Measurements from ENCODE around the gene MAP1LC3A. TPM values are rescaled to one million over a fixed set of nuclear protein-coding genes. Genes with fewer than 3 reads are reported as not detected.

Gene MAP1LC3A
- total RNA-seq, 2 experiments from 2014 or later, result 0.92 to 1.0 TPM

DNA sequence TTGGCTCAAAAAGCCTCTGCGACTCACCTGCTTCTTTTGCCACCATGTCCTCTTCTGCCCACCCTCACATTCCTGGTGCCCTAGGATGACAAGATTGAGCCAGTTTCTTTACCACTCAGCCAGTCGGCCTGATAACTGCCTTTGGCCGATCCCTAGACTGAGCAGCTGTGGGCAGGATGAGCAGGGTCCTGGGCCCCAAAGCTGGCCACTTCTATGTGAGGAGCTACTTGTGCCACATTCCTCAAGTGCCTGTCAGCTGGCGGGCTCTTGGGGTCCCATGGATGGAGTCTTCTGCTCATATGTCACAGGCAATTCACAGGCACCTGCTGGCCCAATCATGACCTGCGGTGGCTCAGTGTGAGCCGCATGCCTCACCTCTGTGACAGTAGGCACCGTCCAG is 25.8 kb upstream of the MAP1LC3A start:
- intact Hi-C loops (cut with micrococcal nuclease), result no loop called here
- no peak for ATAC-seq
- DNase-seq, result no peak
- H3K27me3 Mint-ChIP-seq, result no peaks in the 10 kb centered on the region
- no peaks in the 10 kb centered on the region for H3K9me3 Mint-ChIP-seq
- peaks cover 2% of the 10 kb centered on the region for H3K4me1 Mint-ChIP-seq (ENCODE audit: low read depth)
- CTCF ChIA-PET, result interaction anchor here (0.9 to 4.3 kb wide), 2 partner anchors 10 to 220 kb away, joined by 4 to 25 read pairs; no protein-coding TSS in a partner anchor
- no peak overlapping the region for H3K27ac Mint-ChIP-seq
- H3K4me3 Mint-ChIP-seq, result no peak overlapping the region
- TF ChIP-seq, protein P1, sequence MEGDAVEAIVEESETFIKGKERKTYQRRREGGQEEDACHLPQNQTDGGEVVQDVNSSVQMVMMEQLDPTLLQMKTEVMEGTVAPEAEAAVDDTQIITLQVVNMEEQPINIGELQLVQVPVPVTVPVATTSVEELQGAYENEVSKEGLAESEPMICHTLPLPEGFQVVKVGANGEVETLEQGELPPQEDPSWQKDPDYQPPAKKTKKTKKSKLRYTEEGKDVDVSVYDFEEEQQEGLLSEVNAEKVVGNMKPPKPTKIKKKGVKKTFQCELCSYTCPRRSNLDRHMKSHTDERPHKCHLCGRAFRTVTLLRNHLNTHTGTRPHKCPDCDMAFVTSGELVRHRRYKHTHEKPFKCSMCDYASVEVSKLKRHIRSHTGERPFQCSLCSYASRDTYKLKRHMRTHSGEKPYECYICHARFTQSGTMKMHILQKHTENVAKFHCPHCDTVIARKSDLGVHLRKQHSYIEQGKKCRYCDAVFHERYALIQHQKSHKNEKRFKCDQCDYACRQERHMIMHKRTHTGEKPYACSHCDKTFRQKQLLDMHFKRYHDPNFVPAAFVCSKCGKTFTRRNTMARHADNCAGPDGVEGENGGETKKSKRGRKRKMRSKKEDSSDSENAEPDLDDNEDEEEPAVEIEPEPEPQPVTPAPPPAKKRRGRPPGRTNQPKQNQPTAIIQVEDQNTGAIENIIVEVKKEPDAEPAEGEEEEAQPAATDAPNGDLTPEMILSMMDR (IDR thresholded peaks at IDR 0.05), result no peak
- peaks cover 15% of the 10 kb centered on the region for H3K36me3 Mint-ChIP-seq (ENCODE audit: low read depth)
- POLR2A ChIA-PET, result no interaction called here

DNA sequence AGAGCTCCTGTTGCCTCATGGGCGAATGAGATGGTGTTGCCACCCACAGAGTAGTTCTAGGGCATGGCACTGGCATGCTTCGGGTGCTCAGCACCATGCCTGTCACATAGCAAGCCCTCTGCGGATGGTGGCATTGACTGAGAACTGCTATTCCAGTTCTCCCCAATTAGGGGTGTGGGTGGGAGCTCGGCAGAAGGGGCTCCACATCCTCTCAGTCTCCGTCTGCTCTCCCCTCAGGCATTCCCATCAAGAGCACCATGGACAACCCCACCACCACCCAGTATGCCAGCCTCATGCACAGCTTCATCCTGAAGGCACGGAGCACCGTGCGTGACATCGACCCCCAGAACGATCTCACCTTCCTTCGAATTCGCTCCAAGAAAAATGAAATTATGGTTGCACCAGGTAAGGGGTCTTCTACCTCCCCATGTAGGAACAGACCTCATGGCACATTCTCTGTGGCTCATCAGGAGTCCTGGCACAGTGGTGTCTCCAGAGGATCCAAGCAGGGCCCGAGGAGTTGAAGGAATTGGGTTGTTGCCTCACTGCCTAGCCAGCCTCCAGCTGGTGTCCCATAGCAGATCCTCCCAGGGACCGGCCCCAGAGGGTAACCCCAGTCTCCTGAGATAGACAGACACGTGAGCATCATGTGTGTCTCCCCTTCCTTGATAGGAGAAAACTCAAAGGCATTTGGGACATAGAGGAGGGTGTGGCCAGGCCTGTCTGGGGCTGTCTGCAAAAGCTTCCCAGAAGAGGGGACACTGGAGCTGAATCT is 23.9 kb upstream of the MAP1LC3A start:
- CTCF ChIA-PET, result interaction anchor here (1.5 kb wide), 1 partner anchor 222 kb away, joined by 6 read pairs; no protein-coding TSS in a partner anchor
- TF ChIP-seq, protein P1 (IDR thresholded peaks at IDR 0.05), result no peak
- no peaks in the 10 kb centered on the region for H3K9me3 Mint-ChIP-seq

DNA sequence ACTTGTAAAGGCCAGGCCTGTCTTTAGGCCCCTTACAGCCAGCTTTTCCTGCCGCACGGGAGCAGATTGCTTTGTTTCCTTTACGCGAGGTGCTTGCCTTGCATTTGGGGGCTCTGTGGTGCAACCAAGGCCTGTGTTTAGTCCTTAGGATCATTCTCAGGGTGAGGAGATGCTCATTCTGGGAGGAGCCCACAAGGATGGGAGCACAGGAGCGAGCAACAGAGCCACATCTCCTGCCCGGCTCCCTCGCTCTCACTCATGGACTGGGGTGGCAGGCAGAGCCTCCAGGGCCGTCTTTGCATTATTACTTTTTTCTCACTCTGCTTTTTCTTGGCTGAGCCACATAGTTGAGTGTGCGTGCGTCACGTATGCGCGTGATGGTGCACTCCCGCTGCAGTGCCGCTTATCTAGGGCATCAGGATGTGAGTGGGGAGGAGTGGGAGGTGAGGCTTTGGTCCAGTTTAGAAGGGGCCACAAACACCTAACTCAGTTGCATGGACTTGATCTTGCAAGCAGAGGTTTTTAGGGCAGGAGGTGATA is 23.1 kb upstream of the MAP1LC3A start:
- H3K9me3 Mint-ChIP-seq, result no peaks in the 10 kb centered on the region
- intact Hi-C loops (cut with micrococcal nuclease), result loop anchor here (5.0 kb wide), 1 partner anchor 172 kb away; no protein-coding TSS in a partner anchor
- H3K36me3 Mint-ChIP-seq (ENCODE audit: low read depth), result peaks cover 8% of the 10 kb centered on the region
- H3K4me3 Mint-ChIP-seq, result no peak overlapping the region
- TF ChIP-seq, protein P1 (IDR thresholded peaks at IDR 0.05), result no peak
- no peak overlapping the region for H3K27ac Mint-ChIP-seq
- DNase-seq (no peak), ATAC-seq (no peak)
- ChIA-PET CTCF (no interaction called here), POLR2A (no interaction called here)
- peaks cover 2% of the 10 kb centered on the region for H3K4me1 Mint-ChIP-seq (ENCODE audit: low read depth)
- H3K27me3 Mint-ChIP-seq, result no peaks in the 10 kb centered on the region

More for the DNA sequence above, 23.9 kb upstream of the MAP1LC3A start:
- Mint-ChIP-seq H3K27me3 (no peaks in the 10 kb centered on the region), H3K27ac (no peak overlapping the region), H3K4me3 (no peak overlapping the region), H3K36me3 (ENCODE audit: low read depth) (peaks cover 8% of the 10 kb centered on the region), H3K4me1 (ENCODE audit: low read depth) (peaks cover 2% of the 10 kb centered on the region)
- DNase-seq (no peak), ATAC-seq (no peak)
- POLR2A ChIA-PET, result no interaction called here
- intact Hi-C loops (cut with micrococcal nuclease), result loop anchor here (5.0 kb wide), 1 partner anchor 173 kb away; no protein-coding TSS in a partner anchor

DNA sequence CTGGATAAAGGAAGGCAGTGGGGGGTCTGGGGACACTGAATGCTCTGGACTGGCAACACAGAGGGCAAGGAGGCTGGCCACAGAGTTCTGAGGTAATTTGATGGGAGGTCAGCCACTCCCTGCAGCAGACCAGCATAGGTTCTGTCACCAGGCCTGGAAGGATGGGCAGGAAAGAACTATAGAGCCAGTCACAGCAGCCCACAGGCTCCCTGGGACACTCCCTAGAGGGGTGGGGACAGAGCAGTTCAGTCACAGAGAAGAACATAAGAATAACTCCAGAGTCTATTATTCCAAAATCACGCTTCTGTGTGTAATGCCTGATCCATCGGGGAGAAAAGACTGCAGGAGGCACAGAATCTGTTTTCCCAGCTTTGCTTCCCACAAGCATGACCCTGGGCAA is 22.7 kb upstream of the MAP1LC3A start:
- Mint-ChIP-seq H3K36me3 (ENCODE audit: low read depth) (peaks cover 10% of the 10 kb centered on the region), H3K4me1 (ENCODE audit: low read depth) (peaks cover 1% of the 10 kb centered on the region), H3K27ac (no peak overlapping the region), H3K27me3 (no peaks in the 10 kb centered on the region), H3K9me3 (no peaks in the 10 kb centered on the region), H3K4me3 (no peak overlapping the region)
- TF ChIP-seq, protein P1 (IDR thresholded peaks at IDR 0.05), result no peak
- DNase-seq (no peak), ATAC-seq (no peak)
- CTCF ChIA-PET, result no interaction called here
- intact Hi-C loops (cut with micrococcal nuclease), result loop anchor here (5.0 kb wide), 1 partner anchor 171 kb away; no protein-coding TSS in a partner anchor
- POLR2A ChIA-PET, result no interaction called here

All from activated CD8-positive, alpha-beta T cell treated with anti-CD3 and anti-CD28 coated beads for 36 hours (primary cell).